Dendritic cell treated with granulocyte-macrophage colony-stimulating factor and Interleukin-4, amounts not matched to agents 40 ng/mL and 50 ng/mL, for 4 days (primary cell): Measurements from ENCODE around the gene BMAL1.

Experiments used
- H3K27ac Mint-ChIP-seq: one replicate; pipeline ENCODE4 v1.8.0; 2022; ENCODE audit warnings: mild to moderate bottlenecking, mixed read lengths
- H3K27me3 Mint-ChIP-seq: one replicate; pipeline ENCODE4 v1.8.0; 2022; ENCODE audit warnings: mild to moderate bottlenecking, mixed read lengths
- H3K36me3 Mint-ChIP-seq: one replicate; pipeline ENCODE4 v1.8.0; 2022; ENCODE audit warnings: low read depth, mixed read lengths
- H3K4me1 Mint-ChIP-seq: one replicate; pipeline ENCODE4 v1.8.0; 2022; ENCODE audit warnings: low read depth, mixed read lengths
- H3K4me3 Mint-ChIP-seq: one replicate; pipeline ENCODE4 v1.8.0; 2022; ENCODE audit warnings: mild to moderate bottlenecking, moderate library complexity, mixed read lengths
- H3K9me3 Mint-ChIP-seq: one replicate; pipeline ENCODE4 v1.8.0; 2022; ENCODE audit warnings: mixed read lengths
- intact Hi-C: fragments of 100-400 bp; cut with micrococcal nuclease; formaldehyde crosslinking; loops from one replicate; pipeline ENCODE4 v1.15.0; 2022

The BMAL1 gene

DNA sequence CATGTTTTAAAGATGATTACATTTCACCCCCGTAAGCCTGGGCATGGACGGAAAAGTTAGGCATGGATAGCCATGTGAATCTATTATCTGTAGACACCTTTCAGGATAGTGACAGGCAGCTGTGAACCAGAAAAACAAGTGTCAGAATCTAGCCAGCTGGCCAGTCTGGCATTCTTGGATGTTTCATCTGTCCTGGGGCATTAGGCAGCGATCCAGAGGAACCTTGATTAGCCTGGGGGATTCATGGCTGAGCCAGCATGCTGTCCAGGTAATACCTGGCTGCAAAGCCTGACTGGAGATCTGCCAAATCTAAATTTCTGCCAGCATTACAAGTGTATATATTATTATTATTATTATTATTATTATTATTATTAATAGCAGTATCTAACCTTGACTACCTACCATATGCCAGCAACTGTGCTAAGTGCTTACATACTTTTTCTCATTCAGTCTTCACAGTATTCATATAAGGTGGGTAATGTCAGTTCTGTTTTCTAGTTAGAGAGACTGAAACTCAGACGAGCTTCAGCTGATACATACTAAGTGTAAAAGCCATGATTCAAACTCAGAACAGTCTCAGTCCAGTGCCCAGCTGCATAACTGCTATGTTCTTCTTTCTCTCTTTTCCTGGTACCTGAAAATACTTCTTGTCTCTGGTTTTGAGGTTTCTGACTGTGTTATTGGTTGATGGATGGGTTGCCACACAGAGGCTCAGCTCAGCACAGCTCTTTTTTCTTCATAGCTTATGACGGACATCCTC lies 12.8 kb downstream of the BMAL1 start:
- H3K27ac Mint-ChIP-seq: no peak overlapping the region
- H3K4me1 Mint-ChIP-seq: peaks cover 58% of the 10 kb centered on the region
- H3K4me3 Mint-ChIP-seq: no peak overlapping the region
- no peaks in the 10 kb centered on the region for H3K27me3 Mint-ChIP-seq
- H3K36me3 Mint-ChIP-seq: peaks cover 10% of the 10 kb centered on the region
- intact Hi-C loops: no loop called here
- no peaks in the 10 kb centered on the region for H3K9me3 Mint-ChIP-seq

DNA sequence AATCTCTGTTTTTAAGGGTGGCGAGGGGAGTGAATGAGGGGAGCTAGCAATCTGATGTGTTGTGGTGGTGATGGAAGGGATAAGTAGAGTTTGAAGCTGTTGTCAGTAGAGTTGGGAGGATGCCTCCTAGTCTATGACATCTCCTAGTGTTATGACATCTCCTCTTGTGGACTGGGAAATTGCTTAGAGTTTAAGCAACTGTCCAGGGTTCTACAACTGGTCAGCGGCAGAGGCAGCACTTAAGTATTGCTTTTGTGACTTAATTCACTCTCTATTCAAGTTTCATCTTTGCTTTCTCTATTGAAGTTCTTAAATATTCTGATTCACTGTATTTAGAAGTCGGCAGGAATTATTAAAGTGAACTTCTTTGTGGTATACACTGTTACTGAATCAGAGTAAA lies 13.8 kb downstream of the BMAL1 start:
- Mint-ChIP-seq H3K36me3 (peaks cover 10% of the 10 kb centered on the region), H3K4me3 (no peak overlapping the region), H3K4me1 (peaks cover 66% of the 10 kb centered on the region), H3K27ac (no peak overlapping the region), H3K27me3 (no peaks in the 10 kb centered on the region), H3K9me3 (no peaks in the 10 kb centered on the region)
- intact Hi-C loops: no loop called here

DNA sequence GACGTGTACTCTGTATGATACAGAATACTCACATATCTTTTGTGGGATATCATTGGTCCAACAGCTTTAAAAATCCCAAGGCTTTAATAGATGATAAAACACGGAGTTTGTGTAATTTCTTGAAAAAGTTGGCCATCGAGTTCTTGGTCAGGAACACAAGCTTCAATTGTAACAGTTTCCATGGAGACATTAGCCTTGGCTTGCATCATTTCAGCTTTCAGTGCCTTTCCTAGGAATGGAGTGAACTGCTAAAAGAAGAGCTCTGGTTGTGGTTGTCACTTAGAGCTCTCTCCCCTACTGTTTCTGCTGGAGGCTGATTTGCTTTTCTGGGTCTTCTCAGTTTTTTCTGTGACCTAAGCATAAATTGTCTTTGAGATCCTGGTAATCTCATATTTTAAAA lies 14.2 kb downstream of the BMAL1 start:
- H3K4me1 Mint-ChIP-seq: peaks cover 67% of the 10 kb centered on the region
- peaks cover 10% of the 10 kb centered on the region for H3K36me3 Mint-ChIP-seq
- no peak overlapping the region for H3K4me3 Mint-ChIP-seq
- no peak overlapping the region for H3K27ac Mint-ChIP-seq
- intact Hi-C loops: no loop called here
- no peaks in the 10 kb centered on the region for H3K9me3 Mint-ChIP-seq
- no peaks in the 10 kb centered on the region for H3K27me3 Mint-ChIP-seq

DNA sequence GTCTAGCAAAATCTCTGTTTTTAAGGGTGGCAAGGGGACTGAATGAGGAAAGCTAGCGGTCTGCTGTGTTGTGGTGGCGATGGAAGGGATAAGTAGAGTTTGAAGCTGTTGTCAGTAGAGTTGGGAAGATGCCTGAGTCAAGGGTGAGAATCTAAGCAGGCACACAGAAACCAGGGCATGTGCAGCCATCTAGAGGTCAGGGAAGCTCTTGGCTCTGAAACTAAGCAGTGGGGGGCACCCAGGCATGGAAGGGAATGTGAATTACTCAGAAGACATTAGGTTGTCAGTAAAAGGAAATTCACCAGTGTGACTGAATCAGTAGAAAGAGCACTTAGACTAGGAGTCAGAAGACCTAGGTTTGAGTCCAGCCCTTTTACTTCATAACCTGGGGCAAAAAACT lies 15.4 kb downstream of the BMAL1 start:
- peaks cover 6% of the 10 kb centered on the region for H3K36me3 Mint-ChIP-seq
- no peak overlapping the region for H3K27ac Mint-ChIP-seq
- H3K4me1 Mint-ChIP-seq: peaks cover 69% of the 10 kb centered on the region
- no peaks in the 10 kb centered on the region for H3K9me3 Mint-ChIP-seq
- H3K27me3 Mint-ChIP-seq: no peaks in the 10 kb centered on the region
- no peak overlapping the region for H3K4me3 Mint-ChIP-seq
- intact Hi-C loops: no loop called here

DNA sequence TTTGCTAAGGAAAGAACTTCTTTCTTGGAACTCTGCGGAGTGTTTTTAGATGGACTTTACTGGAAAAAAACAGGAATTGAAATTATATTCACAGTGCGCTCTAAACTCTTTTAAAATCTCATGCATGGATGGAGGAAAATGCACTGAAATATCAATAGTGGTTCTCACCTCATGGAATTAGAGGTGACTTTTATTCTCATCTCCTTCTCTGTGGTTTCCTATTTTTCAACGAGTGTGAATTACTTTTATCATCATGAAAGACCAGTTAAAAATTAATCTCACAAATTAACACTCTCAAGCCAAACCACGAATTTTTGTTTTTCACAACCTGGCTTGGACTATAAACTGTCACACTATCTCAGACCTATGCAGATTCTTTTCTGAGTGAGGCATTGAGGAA lies 16.6 kb downstream of the BMAL1 start:
- peaks cover 75% of the 10 kb centered on the region for H3K4me1 Mint-ChIP-seq
- H3K36me3 Mint-ChIP-seq: peaks cover 6% of the 10 kb centered on the region
- no peak overlapping the region for H3K27ac Mint-ChIP-seq
- intact Hi-C loops: no loop called here
- H3K27me3 Mint-ChIP-seq: no peaks in the 10 kb centered on the region
- no peaks in the 10 kb centered on the region for H3K9me3 Mint-ChIP-seq
- H3K4me3 Mint-ChIP-seq: no peak overlapping the region

DNA sequence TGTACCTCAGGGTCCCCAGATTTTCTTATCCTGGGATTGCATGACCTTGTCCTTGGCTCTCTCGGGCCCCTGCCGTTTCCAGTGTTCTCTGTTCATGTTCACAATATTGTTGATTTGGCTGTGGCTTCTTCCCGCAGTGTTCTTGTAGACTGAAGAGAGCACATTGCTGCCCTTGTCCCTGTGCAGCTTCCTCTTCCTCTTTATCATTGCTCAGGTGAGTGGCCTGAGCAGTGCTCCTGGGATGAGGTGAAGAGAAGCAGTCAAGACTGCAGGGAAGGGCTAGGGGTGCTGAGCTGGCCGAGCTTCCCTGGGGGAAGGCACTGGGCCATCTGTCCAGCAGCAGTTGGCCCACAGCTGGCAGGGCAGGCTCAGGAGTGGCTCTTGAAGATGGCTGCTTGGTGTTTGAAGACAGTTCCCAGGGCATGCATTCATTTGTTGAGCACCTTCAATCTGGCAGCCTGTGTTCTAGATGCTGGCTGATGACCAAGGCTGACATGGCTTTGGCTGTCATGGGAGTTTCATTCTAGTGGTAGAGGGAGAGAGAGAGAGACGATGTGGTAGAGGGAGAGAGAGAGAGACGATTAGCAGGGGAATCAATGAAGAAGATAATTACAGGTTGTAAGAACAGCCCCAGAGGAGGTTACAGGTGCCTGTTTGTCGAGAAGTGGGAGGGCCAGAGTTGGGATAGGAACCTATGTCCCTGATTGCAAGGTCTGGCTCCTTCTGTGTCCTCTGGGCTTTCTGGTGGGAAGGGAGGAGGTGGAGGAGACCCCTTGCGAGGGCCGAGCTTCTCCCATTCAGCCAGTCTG lies 17.4 kb downstream of the BMAL1 start:
- Mint-ChIP-seq H3K9me3 (no peaks in the 10 kb centered on the region), H3K27me3 (no peaks in the 10 kb centered on the region), H3K27ac (peak overlapping the region; percentile 11), H3K36me3 (peaks cover 11% of the 10 kb centered on the region), H3K4me1 (peaks cover 81% of the 10 kb centered on the region), H3K4me3 (no peak overlapping the region)
- intact Hi-C loops: no loop called here

DNA sequence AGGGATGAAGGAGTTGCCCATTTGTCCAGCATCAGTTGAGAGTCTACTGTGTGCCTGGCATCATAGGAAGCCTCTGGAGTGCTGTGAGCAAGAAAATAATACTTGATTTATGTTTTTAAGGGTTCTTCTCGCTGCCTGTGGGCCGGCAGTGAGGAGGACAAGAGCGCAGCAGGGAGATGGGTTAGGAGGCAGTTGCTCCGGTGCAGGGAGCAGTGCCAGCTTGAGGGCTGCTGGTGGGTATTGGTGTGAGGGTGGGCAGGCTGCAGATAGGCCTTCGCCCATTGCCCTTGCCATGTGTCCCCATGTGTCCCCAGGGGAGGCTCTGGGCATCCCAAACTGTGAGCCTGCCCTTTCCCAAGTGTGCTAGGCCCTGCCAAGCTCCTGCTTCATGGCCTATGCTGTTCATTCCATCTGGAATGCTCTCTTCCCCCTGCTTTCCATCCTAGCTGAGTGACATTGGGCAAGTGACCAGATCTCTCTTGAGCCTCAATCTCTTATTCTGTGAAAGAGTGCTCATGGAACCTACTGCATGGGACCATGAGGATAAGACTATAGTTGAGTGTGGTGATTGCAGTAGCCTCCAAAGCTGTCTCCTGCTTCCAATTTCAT lies 19.8 kb downstream of the BMAL1 start:
- peaks cover 93% of the 10 kb centered on the region for H3K4me1 Mint-ChIP-seq
- H3K9me3 Mint-ChIP-seq: no peaks in the 10 kb centered on the region
- intact Hi-C loops: no loop called here
- peak overlapping the region; percentile 47 for H3K27ac Mint-ChIP-seq
- H3K4me3 Mint-ChIP-seq: no peak overlapping the region
- peaks cover 11% of the 10 kb centered on the region for H3K36me3 Mint-ChIP-seq
- no peaks in the 10 kb centered on the region for H3K27me3 Mint-ChIP-seq

DNA sequence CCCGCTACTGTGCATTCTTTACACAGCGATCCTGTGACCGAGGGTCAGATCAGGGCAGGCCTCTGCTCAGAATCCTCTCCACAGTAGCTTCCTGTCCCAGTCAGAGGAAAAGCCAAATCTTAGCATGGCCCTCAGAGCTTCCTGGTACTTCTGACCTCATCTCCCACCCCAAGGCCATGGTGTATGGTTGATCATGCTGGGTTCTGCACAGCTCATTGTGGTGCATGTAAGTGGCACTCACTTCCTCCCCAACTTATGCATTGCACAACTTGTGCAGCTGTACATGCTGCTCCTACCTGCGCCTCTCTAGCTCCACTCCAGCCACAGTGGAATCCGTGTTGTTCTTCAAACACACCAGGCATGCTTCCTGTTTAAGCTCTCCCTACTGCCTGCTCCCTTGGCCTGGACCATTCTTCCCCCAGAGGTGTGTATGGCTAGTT lies 20.3 kb downstream of the BMAL1 start:
- Mint-ChIP-seq H3K9me3 (no peaks in the 10 kb centered on the region), H3K4me3 (no peak overlapping the region), H3K36me3 (peaks cover 11% of the 10 kb centered on the region), H3K27me3 (no peaks in the 10 kb centered on the region), H3K27ac (peak overlapping the region; percentile 47), H3K4me1 (peaks cover 95% of the 10 kb centered on the region)
- intact Hi-C loops: no loop called here

DNA sequence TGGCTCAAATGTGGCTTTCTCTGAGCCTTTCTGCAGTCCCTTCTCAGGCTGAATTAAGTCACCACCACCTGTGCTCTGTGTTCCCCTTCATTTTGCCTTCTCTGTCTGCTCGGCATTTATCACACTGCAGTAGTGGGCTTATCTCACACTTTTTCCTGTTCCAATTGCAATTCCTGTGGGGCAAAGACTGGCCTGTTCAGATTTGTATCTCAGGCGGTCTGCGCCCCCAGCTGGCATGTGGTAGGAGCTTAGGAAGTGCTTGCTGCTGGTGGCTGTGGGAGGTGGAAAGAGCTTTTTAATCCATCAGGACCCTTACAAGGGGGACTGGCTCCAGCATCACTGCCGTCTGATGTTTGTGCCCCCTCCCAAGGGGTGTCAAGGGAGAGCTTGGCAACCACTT lies 21.2 kb downstream of the BMAL1 start:
- no peak overlapping the region for H3K4me3 Mint-ChIP-seq
- H3K36me3 Mint-ChIP-seq: peaks cover 14% of the 10 kb centered on the region
- intact Hi-C loops: no loop called here
- H3K27ac Mint-ChIP-seq: peak overlapping the region; percentile 5
- no peaks in the 10 kb centered on the region for H3K27me3 Mint-ChIP-seq
- H3K4me1 Mint-ChIP-seq: peaks cover 97% of the 10 kb centered on the region
- peaks cover 6% of the 10 kb centered on the region for H3K9me3 Mint-ChIP-seq

DNA sequence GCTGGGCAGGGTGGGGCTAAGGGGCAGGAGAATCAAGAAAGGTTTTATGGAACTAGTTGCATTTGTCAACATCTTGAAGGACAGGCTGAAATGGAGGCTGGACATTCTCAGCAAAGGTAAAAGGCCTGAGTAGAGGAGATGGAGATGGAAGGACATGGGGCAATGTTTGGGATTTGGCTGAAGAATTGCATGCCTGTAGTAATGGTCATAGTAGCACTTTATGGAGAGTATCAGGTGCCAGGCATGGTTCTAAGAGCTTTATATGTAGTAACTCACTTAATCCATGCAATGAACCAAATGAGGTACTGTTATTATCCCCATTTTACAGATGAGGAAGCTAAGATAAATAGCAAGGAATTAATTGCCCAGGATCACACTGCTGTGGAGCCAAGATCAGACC lies 23.9 kb downstream of the BMAL1 start:
- intact Hi-C loops: no loop called here
- H3K4me3 Mint-ChIP-seq: no peak overlapping the region
- H3K4me1 Mint-ChIP-seq: peaks cover 82% of the 10 kb centered on the region
- H3K36me3 Mint-ChIP-seq: peaks cover 20% of the 10 kb centered on the region
- peaks cover 12% of the 10 kb centered on the region for H3K9me3 Mint-ChIP-seq
- no peak overlapping the region for H3K27ac Mint-ChIP-seq
- H3K27me3 Mint-ChIP-seq: no peaks in the 10 kb centered on the region

DNA sequence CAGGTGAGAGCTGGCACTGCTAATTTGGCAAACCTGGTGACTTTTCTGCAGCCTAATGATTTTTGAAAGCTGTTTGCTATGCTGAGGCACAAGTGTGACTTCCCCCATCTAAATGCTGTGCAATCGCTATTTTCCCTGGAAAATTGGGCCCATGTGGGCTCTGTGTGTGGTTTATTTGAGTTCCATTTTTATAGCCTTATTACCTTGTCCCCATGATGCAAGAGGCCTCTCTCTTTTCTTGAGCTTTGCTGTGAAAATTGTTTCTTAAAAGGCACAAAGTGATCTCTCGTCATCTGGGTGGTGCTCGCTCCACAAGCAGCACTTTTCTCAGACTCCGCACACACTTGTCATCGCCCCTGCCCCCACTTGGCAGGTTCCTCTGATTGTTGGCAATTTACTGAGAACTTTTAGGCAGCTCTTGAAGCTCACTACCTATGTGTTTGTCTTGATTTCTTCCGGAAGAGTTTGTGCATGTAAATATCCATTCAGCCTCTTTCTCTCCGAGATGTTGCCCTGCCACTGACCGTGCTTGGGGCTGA lies 24.9 kb downstream of the BMAL1 start:
- Mint-ChIP-seq H3K27ac (no peak overlapping the region), H3K27me3 (no peaks in the 10 kb centered on the region), H3K9me3 (peaks cover 12% of the 10 kb centered on the region), H3K4me3 (no peak overlapping the region), H3K36me3 (peaks cover 20% of the 10 kb centered on the region), H3K4me1 (peaks cover 73% of the 10 kb centered on the region)
- intact Hi-C loops: loop anchor here (2.0 kb wide), 1 partner anchor 24 kb away; no protein-coding TSS in a partner anchor

DNA sequence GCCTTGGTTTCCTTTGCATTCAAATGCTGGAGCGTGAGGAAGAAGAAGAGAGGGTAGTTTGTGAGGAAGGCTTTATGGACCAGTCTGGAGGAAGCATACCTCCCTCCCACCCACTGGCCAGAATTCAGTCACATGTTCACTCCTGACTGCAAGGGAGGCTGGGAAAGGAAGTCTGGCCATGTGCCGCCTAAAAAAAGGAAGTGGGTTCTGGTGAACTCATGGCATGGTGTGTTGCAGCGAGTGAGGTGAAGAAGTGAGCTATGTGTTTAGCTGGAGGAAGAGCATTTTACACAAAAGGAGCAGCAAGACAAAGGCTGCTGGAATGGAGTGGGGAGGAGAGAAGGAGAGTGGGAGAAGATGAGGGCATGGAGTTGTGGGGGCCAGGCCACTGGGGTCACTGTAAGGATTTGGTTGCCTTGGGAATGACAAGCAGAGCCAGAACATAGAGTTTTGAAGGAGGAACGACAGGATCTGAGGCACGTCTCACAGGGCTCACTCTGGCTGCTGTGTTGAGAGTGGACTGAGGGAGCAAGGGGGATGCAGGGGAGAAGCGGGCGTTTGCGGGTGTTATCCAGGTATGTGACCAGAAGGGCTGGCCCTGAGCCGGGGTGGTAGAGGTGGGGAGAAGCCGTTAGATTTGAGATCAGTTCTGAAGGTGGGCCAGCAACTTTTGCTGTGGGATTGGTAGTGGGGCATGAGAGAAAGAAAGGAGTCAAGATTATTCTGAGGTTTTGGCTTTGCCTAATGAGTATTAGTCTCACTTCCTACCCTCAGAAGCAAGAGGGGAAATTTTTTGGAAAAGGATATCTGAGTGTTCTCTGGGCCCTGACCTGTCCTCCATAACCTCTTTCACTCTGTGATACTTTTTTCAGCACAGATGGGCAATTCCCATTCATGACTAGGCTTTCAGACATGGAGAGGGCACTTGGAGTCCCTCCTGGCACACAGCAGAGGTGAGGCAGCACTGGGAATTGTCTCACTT lies 26.4 kb downstream of the BMAL1 start:
- Mint-ChIP-seq H3K4me3 (peak overlapping the region; percentile 11), H3K27me3 (no peaks in the 10 kb centered on the region), H3K36me3 (peaks cover 16% of the 10 kb centered on the region), H3K9me3 (peaks cover 12% of the 10 kb centered on the region), H3K4me1 (peaks cover 58% of the 10 kb centered on the region), H3K27ac (peak overlapping the region; percentile 69)
- intact Hi-C loops: loop anchor here (2.0 kb wide), 1 partner anchor 25 kb away; no protein-coding TSS in a partner anchor
